ENCODE results near the gene KANK4. TPM values are rescaled to one million over a fixed set of nuclear protein-coding genes. Genes with fewer than 3 reads are reported as not detected.

KANK4 gene
- total RNA-seq, 3 donors from 2014 or later, result 0.48 to 1.6 (median 0.66) TPM

DNA sequence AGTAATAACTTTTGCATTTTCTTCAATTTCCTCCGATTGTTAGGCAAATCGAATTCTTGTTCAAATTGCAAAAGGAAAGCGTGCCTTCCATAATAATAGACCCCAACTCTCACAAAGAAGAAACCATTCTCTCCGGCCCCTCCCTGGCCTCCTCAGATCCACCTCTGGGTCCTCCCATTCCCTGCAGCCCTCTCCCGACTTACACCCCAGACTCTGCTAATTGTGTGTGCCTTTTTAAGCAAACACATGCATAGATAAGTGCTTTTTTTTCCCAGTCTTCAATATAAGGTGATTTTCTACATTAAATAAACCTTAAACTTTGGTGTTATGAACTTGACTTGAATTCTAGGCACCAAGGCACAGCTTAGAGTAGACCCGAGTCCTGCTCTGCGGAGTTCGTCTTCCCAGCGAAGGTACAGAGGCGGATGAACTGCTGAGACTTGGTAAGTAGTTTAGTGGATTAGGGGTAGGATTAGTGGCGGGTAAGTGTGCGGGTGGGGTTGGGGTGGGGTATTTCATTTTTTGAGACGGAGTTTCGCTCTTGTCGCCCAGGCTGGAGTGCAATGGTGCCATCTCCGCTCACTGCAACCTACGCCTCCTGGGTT lies 123.0 kb downstream of the KANK4 start:
- no peaks in the 10 kb centered on the region for H3K4me1 ChIP-seq
- no peak for DNase-seq (ENCODE audit: low spot score in 2 of 2)
- no peaks in the 10 kb centered on the region for H3K36me3 ChIP-seq
- peaks cover 3 to 13% of the 10 kb centered on the region in 2 donors for H3K27me3 ChIP-seq
- no peak overlapping the region for H3K4me3 ChIP-seq
- intact Hi-C loops (cut with DNase I; ENCODE audit: low total_unique reads), result no loop called here
- H3K27ac ChIP-seq, result no peak overlapping the region
- H3K9me3 ChIP-seq, result no peaks in the 10 kb centered on the region
- TF ChIP-seq POLR2A (IDR thresholded peaks at IDR 0.05) (no peak), POLR2AphosphoS5 (IDR thresholded peaks at IDR 0.05) (no peak)
- TF ChIP-seq, protein P1, sequence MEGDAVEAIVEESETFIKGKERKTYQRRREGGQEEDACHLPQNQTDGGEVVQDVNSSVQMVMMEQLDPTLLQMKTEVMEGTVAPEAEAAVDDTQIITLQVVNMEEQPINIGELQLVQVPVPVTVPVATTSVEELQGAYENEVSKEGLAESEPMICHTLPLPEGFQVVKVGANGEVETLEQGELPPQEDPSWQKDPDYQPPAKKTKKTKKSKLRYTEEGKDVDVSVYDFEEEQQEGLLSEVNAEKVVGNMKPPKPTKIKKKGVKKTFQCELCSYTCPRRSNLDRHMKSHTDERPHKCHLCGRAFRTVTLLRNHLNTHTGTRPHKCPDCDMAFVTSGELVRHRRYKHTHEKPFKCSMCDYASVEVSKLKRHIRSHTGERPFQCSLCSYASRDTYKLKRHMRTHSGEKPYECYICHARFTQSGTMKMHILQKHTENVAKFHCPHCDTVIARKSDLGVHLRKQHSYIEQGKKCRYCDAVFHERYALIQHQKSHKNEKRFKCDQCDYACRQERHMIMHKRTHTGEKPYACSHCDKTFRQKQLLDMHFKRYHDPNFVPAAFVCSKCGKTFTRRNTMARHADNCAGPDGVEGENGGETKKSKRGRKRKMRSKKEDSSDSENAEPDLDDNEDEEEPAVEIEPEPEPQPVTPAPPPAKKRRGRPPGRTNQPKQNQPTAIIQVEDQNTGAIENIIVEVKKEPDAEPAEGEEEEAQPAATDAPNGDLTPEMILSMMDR (IDR thresholded peaks at IDR 0.05), result no peak

DNA sequence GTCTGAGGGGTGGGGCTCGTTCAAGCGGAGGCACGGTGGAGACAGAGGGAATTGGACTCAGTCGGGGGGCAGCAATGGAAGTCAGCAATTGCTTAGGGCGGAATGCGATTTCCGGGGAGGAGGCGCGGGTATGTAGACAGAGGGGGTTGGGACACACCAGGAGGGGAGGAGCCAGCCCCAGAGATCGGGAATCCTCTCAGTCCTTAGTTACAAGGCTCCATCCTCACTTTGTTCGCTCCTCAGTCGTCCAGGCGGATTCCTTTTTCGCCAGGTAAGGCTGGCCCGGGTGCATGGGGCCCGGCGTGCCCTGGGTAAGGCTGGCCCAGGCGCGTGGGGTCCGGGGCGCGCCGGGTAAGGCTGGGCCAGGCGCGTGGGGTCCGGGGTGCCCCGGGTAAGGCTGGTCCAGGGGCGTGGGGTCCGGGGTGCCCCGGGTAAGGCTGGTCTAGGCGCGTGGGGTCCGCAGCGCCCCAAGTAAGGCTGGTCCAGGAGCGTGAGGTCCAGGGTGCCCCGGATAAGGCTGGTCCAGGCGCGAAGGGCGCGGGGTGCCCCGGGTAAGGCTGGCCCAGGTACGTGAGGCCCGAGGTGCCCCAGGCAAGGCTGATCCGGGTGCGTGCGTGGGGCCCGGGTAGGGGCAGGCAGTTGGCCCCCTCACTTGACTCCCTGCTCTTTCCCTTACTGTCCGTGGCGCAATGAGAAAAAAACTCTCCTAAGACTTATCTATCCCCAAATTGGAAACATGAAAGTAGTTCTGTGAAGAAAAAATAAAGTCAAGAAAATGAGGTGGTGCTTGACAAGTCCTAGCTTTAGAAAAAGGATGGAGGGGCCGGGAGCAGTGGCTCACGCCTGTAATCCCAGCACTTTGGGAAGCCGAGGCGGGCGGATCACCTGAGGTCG lies 124.3 kb downstream of the KANK4 start, which contains the start of gene L1TD1:
Gene L1TD1, plus strand, starts transcription at position 199 of the 894 bp plus-strand sequence. CDS start 11,780 bp downstream, outside the sequence.
- Histone ChIP-seq H3K9me3 (no peaks in the 10 kb centered on the region), H3K36me3 (no peaks in the 10 kb centered on the region), H3K27me3 (peaks cover 3 to 13% of the 10 kb centered on the region in 2 donors), H3K4me1 (no peaks in the 10 kb centered on the region), H3K27ac (peak within 1 kb of the TSS in 1 of 2 donors; percentile 7), H3K4me3 (peak within 1 kb of the TSS in 2 of 3 donors; percentile 41 to 58)
- intact Hi-C loops (cut with DNase I; ENCODE audit: low total_unique reads), result no loop called here
- TF ChIP-seq POLR2A (IDR thresholded peaks at IDR 0.05) (no peak), POLR2AphosphoS5 (IDR thresholded peaks at IDR 0.05) (no peak)
- TF ChIP-seq, protein P1 (IDR thresholded peaks at IDR 0.05), result no peak
- no peak for DNase-seq (ENCODE audit: low spot score in 2 of 2)

DNA sequence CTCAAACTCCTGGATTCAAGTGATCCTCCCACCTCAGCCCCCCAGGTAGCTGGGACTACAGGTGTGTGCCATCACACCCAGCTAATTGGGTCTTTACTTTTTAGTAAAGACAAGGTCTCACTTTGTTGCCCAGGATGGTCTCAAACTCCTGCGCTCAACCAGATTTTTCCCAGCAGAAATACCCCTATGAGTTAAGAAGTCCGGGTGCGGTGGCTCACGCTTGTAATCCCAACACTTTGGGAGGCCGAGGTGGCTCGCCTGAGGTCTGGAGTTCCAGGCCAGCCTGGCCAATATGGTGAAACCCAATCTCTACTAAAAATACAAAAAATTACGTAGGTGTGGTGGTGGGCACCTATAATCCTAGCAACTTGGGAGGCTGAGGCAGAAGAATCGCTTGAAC lies 131.1 kb downstream of the KANK4 start:
- intact Hi-C loops (cut with DNase I; ENCODE audit: low total_unique reads), result no loop called here

DNA sequence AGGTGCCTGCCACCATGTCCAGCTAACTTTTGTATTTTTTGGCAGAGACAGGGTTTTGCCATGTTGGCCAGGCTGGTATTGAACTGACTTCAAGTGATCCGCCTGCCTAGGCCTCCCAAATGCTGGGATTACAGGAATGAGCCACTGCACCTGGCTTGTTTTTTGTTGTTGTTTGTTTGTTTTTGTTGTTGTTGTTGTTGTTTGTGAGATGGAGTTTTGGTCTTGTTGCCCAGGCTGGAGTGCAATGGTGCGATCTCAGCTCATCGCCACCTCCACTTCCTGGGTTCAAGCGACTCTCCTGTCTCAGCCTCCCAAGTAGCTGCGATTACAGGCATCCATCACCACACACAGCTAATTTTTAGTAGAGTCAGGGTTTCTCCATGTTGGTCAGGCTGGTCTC lies 131.7 kb downstream of the KANK4 start:
- H3K4me3 ChIP-seq, result no peak overlapping the region
- intact Hi-C loops (cut with DNase I; ENCODE audit: low total_unique reads), result no loop called here
- H3K36me3 ChIP-seq, result no peaks in the 10 kb centered on the region
- DNase-seq (ENCODE audit: low spot score in 2 of 2), result no peak
- H3K9me3 ChIP-seq, result no peaks in the 10 kb centered on the region
- TF ChIP-seq, protein P1 (IDR thresholded peaks at IDR 0.05), result no peak
- no peak for TF ChIP-seq POLR2A (IDR thresholded peaks at IDR 0.05)
- TF ChIP-seq POLR2AphosphoS5 (IDR thresholded peaks at IDR 0.05), result no peak
- H3K27me3 ChIP-seq, result no peaks in the 10 kb centered on the region
- no peak overlapping the region for H3K27ac ChIP-seq
- no peaks in the 10 kb centered on the region for H3K4me1 ChIP-seq

More for the DNA sequence above, 131.1 kb downstream of the KANK4 start:
- H3K4me1 ChIP-seq, result no peaks in the 10 kb centered on the region
- H3K36me3 ChIP-seq, result no peaks in the 10 kb centered on the region
- no peak overlapping the region for H3K27ac ChIP-seq
- no peaks in the 10 kb centered on the region for H3K27me3 ChIP-seq
- TF ChIP-seq POLR2A (IDR thresholded peaks at IDR 0.05), result no peak
- TF ChIP-seq POLR2AphosphoS5 (IDR thresholded peaks at IDR 0.05), result no peak
- TF ChIP-seq, protein P1 (IDR thresholded peaks at IDR 0.05), result no peak
- no peak overlapping the region for H3K4me3 ChIP-seq
- no peak for DNase-seq (ENCODE audit: low spot score in 2 of 2)
- H3K9me3 ChIP-seq, result no peaks in the 10 kb centered on the region

Other genes with a start within 250 kb of the KANK4 start
- gene L1TD1, start 124.6 kb downstream of the KANK4 start, total RNA-seq, result under 1 TPM; 0.16 to 0.66 (median 0.59) TPM
- 10 to 100 TPM; 19.4 to 39.7 (median 29.8) TPM for gene USP1, start 117.6 kb upstream of the KANK4 start, total RNA-seq